Naive thymus-derived CD8-positive, alpha-beta T cell (primary cell): Measurements from ENCODE around the gene RAB3IP. TPM values are rescaled to one million over a fixed set of nuclear protein-coding genes. Genes with fewer than 3 reads are reported as not detected.
A peak's percentile ranks its signal among the peaks of the same experiment; 100 is the strongest.
"Not testable (repeated sequence)": the region's sequence is repeated elsewhere in the genome, so short reads cannot be mapped to it uniquely, and the experiment has no call there.

Experiments
- ATAC-seq, 2 donors: fragments of 150-1000 bp; cut with Tn5 transposase in 1 of 2; sonication (Bioruptor Pico), chemical (Tn5 transposase) in 1 of 2; 1 replicate in 1 of 2; 2 replicates in 1 of 2; pipeline ENCODE4 v1.10.0; 2021; ENCODE audit warnings: mild to moderate bottlenecking in 2 of 2, moderate library complexity in 2 of 2
- POLR2A ChIA-PET: fragments of 350-600 bp; sonication (Branson Sonifier 250); formaldehyde crosslinking; loops from one replicate; lab custom pipeline; 2021; ENCODE audit warnings: antibody characterized with exemption; lab: Charles Lee
- DNase-seq, 10 donors: peaks; one replicate each; pipeline versions ENCODE4 v3.0.0 to v3.0.0-alpha.2; 2020 to 2022
- H3K27ac Mint-ChIP-seq, 10 donors: one replicate each; pipeline ENCODE4 v1.8.0; 2020 to 2022; ENCODE audit warnings: mild to moderate bottlenecking in 10 of 10, mixed read lengths in 10 of 10, moderate library complexity in 4 of 10, inconsistent platforms in 1 of 10
- H3K27me3 Mint-ChIP-seq, 5 donors: one replicate each; pipeline ENCODE4 v1.8.0; 2021 to 2022; ENCODE audit warnings: mixed read lengths in 5 of 5
- H3K36me3 Mint-ChIP-seq, 3 donors: one replicate each; pipeline ENCODE4 v1.8.0; 2020 to 2022; ENCODE audit warnings: mixed read lengths in 3 of 3, mild to moderate bottlenecking in 2 of 3, inconsistent platforms in 1 of 3
- H3K4me1 Mint-ChIP-seq, 4 donors: one replicate each; pipeline ENCODE4 v1.8.0; 2021 to 2022; ENCODE audit warnings: mixed read lengths in 4 of 4
- H3K4me3 Mint-ChIP-seq, 10 donors: one replicate each; pipeline ENCODE4 v1.8.0; 2020 to 2022; ENCODE audit warnings: mild to moderate bottlenecking in 10 of 10, mixed read lengths in 10 of 10, moderate library complexity in 6 of 10, inconsistent platforms in 1 of 10
- H3K9me3 Mint-ChIP-seq, 9 donors: one replicate each; pipeline ENCODE4 v1.8.0; 2020 to 2022; ENCODE audit warnings: mixed read lengths in 9 of 9, mild to moderate bottlenecking in 3 of 9, inconsistent platforms in 1 of 9, moderate library complexity in 1 of 9
- polyA plus RNA-seq, 3 donors: library from polyadenylated mRNA; unstranded; fragments of 300-500 nt; fragmentation: Illumina TruSeq; gene quantifications; one replicate each; pipeline ENCODE4 v1.2.3, GENCODE V29; 2021
- total RNA-seq, 8 experiments: library from RNA in 2 of 8; stranded (reverse) in 2 of 8; gene quantifications; one replicate each; pipeline ENCODE4 v1.2.3 and lab custom pipeline; 2021 to 2026

Gene RAB3IP
- total and polyA plus RNA-seq, 5 experiments from 2014 or later = 27.3 to 38.8 (median 37.6) TPM

GRCh38 chr12:69844836-69845235 is 106.2 kb downstream of the RAB3IP start:
- H3K9me3 Mint-ChIP-seq = peaks cover 0 to 2% (median 0%) of the 10 kb centered on the region in 9 donors
- H3K27me3 Mint-ChIP-seq = peaks cover 4 to 29% (median 10%) of the 10 kb centered on the region in 5 donors
- ATAC-seq (no peak), DNase-seq (no peak)
- no peak overlapping the region for H3K4me3 Mint-ChIP-seq
- H3K36me3 Mint-ChIP-seq = no peaks in the 10 kb centered on the region
- no peaks in the 10 kb centered on the region for H3K4me1 Mint-ChIP-seq
- H3K27ac Mint-ChIP-seq = no peak overlapping the region
- POLR2A ChIA-PET = no interaction called here

- POLR2A ChIA-PET = no interaction called here
- Mint-ChIP-seq H3K9me3 (peaks cover 0 to 12% (median 4%) of the 10 kb centered on the region in 9 donors), H3K27ac (peak overlapping the region in 1 of 10 donors; percentile 34), H3K4me1 (no peaks in the 10 kb centered on the region), H3K36me3 (peaks cover 0 to 3% (median 0%) of the 10 kb centered on the region in 3 donors), H3K27me3 (peaks cover 3 to 19% (median 8%) of the 10 kb centered on the region in 5 donors), H3K4me3 (no peak overlapping the region)
- DNase-seq (no peak), ATAC-seq (no peak)
These were observed 108.3 kb downstream of the RAB3IP start for GRCh38 chr12:69846976-69847375.

GRCh38 chr12:69851976-69852375 is 113.3 kb downstream of the RAB3IP start:
- peaks cover 0 to 14% (median 3%) of the 10 kb centered on the region in 3 donors for H3K36me3 Mint-ChIP-seq
- POLR2A ChIA-PET = no interaction called here
- no peak overlapping the region for H3K27ac Mint-ChIP-seq
- peaks cover 0 to 26% (median 15%) of the 10 kb centered on the region in 9 donors for H3K9me3 Mint-ChIP-seq
- no peak for ATAC-seq
- peaks cover 0 to 7% (median 3%) of the 10 kb centered on the region in 5 donors for H3K27me3 Mint-ChIP-seq
- no peak for DNase-seq
- H3K4me1 Mint-ChIP-seq = no peaks in the 10 kb centered on the region
- H3K4me3 Mint-ChIP-seq = no peak overlapping the region

- H3K4me3 Mint-ChIP-seq, POLR2A ChIA-PET, DNase-seq, H3K27me3 Mint-ChIP-seq, ATAC-seq, H3K4me1 Mint-ChIP-seq, H3K27ac Mint-ChIP-seq: not testable (repeated sequence)
- peaks cover 0 to 14% (median 3%) of the 10 kb centered on the region in 3 donors for H3K36me3 Mint-ChIP-seq
- H3K9me3 Mint-ChIP-seq = peaks cover 0 to 31% (median 18%) of the 10 kb centered on the region in 9 donors
These were observed 114.7 kb downstream of the RAB3IP start for GRCh38 chr12:69853176-69853961.

GRCh38 chr12:69866698-69867097 is 128.0 kb downstream of the RAB3IP start:
- POLR2A ChIA-PET = no interaction called here
- Mint-ChIP-seq H3K36me3 (peaks cover 0 to 3% (median 0%) of the 10 kb centered on the region in 3 donors), H3K27me3 (peaks cover 6 to 31% (median 26%) of the 10 kb centered on the region in 5 donors), H3K27ac (no peak overlapping the region), H3K4me3 (no peak overlapping the region), H3K4me1 (no peaks in the 10 kb centered on the region), H3K9me3 (peaks cover 0 to 6% (median 0%) of the 10 kb centered on the region in 9 donors)
- ATAC-seq (no peak), DNase-seq (no peak)

- no peak overlapping the region for H3K27ac Mint-ChIP-seq
- peaks cover 0 to 2% (median 0%) of the 10 kb centered on the region in 9 donors for H3K9me3 Mint-ChIP-seq
- H3K27me3 Mint-ChIP-seq = peaks cover 8 to 33% (median 27%) of the 10 kb centered on the region in 5 donors
- peaks cover 0 to 3% (median 0%) of the 10 kb centered on the region in 3 donors for H3K36me3 Mint-ChIP-seq
- DNase-seq (no peak), ATAC-seq (no peak)
- POLR2A ChIA-PET = no interaction called here
- no peaks in the 10 kb centered on the region for H3K4me1 Mint-ChIP-seq
- no peak overlapping the region for H3K4me3 Mint-ChIP-seq
These were observed 130.0 kb downstream of the RAB3IP start for GRCh38 chr12:69868695-69869094.

- POLR2A ChIA-PET = no interaction called here
- Mint-ChIP-seq H3K4me3 (no peak overlapping the region), H3K27me3 (peaks cover 6 to 30% (median 16%) of the 10 kb centered on the region in 5 donors), H3K36me3 (peaks cover 0 to 3% (median 0%) of the 10 kb centered on the region in 3 donors), H3K27ac (no peak overlapping the region), H3K4me1 (no peaks in the 10 kb centered on the region), H3K9me3 (no peaks in the 10 kb centered on the region)
- ATAC-seq = no peak
- DNase-seq = no peak
These were observed 134.1 kb downstream of the RAB3IP start for GRCh38 chr12:69872804-69873203.

Other genes starting within 250 kb of the RAB3IP start
- 100 to 1,000 TPM; 156 to 163 TPM for gene CCT2, start 153.4 kb upstream of the RAB3IP start, total RNA-seq
- gene CCT2, start 153.4 kb upstream of the RAB3IP start, polyA plus RNA-seq = 100 to 1,000 TPM; 169 to 193 (median 182) TPM
- not detected for gene LRRC10, start 128.0 kb upstream of the RAB3IP start, total RNA-seq
- gene LRRC10, start 128.0 kb upstream of the RAB3IP start, polyA plus RNA-seq = not detected
- not detected for gene BEST3, start 39.6 kb upstream of the RAB3IP start, total RNA-seq
- not detected for gene BEST3, start 39.6 kb upstream of the RAB3IP start, polyA plus RNA-seq
- gene MYRFL, start 86.4 kb downstream of the RAB3IP start, total RNA-seq = not detected
- not detected for gene MYRFL, start 86.4 kb downstream of the RAB3IP start, polyA plus RNA-seq